Measurements from ENCODE around the gene TMSB15A. TPM values are rescaled to one million over a fixed set of nuclear protein-coding genes. Genes with fewer than 3 reads are reported as not detected.
A peak's percentile ranks its signal among the peaks of the same experiment; 100 is the strongest.
"Not testable (repeated sequence)": the region's sequence is repeated elsewhere in the genome, so short reads cannot be mapped to it uniquely, and the experiment has no call there.

Gene TMSB15A
- total RNA-seq, 4 donors from 2014 or later = 0.66 TPM; not detected in 3

- intact Hi-C loops (cut with DNase I) = no loop called here
- DNase-seq (ENCODE audit: extremely low spot score) = no peak
- Histone ChIP-seq H3K4me3 (peak overlapping the region in 2 of 4 donors; percentile 9 to 19), H3K36me3 (no peaks in the 10 kb centered on the region), H3K9me3 (no peaks in the 10 kb centered on the region), H3K27me3 (peaks cover 0 to 12% (median 0%) of the 10 kb centered on the region in 4 donors), H3K4me1 (peaks cover 0 to 3% (median 0%) of the 10 kb centered on the region in 4 donors), H3K27ac (replicated peaks in 1 of 4) (no peak overlapping the region)
- WGBS = 48% methylated on average over 25 of the region's 35 CpGs
- no peak for TF ChIP-seq POLR2A (IDR thresholded peaks at IDR 0.05; ENCODE audit: low read depth)
- TF ChIP-seq, protein P1, sequence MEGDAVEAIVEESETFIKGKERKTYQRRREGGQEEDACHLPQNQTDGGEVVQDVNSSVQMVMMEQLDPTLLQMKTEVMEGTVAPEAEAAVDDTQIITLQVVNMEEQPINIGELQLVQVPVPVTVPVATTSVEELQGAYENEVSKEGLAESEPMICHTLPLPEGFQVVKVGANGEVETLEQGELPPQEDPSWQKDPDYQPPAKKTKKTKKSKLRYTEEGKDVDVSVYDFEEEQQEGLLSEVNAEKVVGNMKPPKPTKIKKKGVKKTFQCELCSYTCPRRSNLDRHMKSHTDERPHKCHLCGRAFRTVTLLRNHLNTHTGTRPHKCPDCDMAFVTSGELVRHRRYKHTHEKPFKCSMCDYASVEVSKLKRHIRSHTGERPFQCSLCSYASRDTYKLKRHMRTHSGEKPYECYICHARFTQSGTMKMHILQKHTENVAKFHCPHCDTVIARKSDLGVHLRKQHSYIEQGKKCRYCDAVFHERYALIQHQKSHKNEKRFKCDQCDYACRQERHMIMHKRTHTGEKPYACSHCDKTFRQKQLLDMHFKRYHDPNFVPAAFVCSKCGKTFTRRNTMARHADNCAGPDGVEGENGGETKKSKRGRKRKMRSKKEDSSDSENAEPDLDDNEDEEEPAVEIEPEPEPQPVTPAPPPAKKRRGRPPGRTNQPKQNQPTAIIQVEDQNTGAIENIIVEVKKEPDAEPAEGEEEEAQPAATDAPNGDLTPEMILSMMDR (IDR thresholded peaks at IDR 0.05) = no peak
Measured at GRCh38 chrX:102546828-102547493, 30.4 kb upstream of the TMSB15A start.

DNA sequence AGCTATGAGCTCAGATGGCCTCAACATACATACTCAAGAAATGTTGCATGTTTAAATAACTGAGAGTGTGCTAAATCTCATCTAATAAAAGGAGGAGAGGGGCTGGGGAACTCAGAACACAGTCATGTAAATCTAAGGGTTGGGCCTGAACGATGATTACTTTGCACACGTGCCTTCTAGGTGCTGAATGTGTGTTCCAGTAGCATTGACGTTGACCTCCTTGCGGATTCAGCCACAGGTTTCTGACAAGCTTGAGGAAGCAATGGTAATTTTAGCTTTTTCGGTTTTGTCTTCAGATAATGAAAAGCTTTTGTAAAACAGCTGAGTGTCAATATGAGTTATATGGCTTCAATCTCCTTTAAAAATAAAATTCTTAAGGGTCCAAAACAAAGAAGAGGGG is 29.6 kb upstream of the TMSB15A start:
- H3K27ac ChIP-seq (replicated peaks in 1 of 4); DNase-seq (ENCODE audit: extremely low spot score): not testable (repeated sequence)

GRCh38 chrX:102535958-102536357 is 19.4 kb upstream of the TMSB15A start:
- intact Hi-C loops (cut with DNase I) = no loop called here
- Histone ChIP-seq H3K9me3 (peaks cover 0 to 3% (median 0%) of the 10 kb centered on the region in 4 donors), H3K27me3 (no peaks in the 10 kb centered on the region), H3K27ac (replicated peaks in 1 of 4) (no peak overlapping the region), H3K36me3 (no peaks in the 10 kb centered on the region), H3K4me1 (no peaks in the 10 kb centered on the region), H3K4me3 (no peak overlapping the region)
- 90% methylated on average over 2 of the region's 2 CpGs for WGBS
- DNase-seq (ENCODE audit: extremely low spot score) = no peak
- TF ChIP-seq POLR2AphosphoS5 (IDR thresholded peaks at IDR 0.05) (no peak), POLR2A (IDR thresholded peaks at IDR 0.05; ENCODE audit: low read depth) (no peak), EP300 (IDR thresholded peaks at IDR 0.05) (no peak)
- TF ChIP-seq, protein P1 (IDR thresholded peaks at IDR 0.05) = no peak

More for the DNA sequence above, 29.6 kb upstream of the TMSB15A start:
- H3K9me3 ChIP-seq; intact Hi-C loops (cut with DNase I); H3K4me1 ChIP-seq; H3K4me3 ChIP-seq; H3K36me3 ChIP-seq: not testable (repeated sequence)
- H3K27me3 ChIP-seq = peaks cover 0 to 12% (median 0%) of the 10 kb centered on the region in 4 donors
- 70% methylated on average over 5 of the region's 5 CpGs for WGBS

DNA sequence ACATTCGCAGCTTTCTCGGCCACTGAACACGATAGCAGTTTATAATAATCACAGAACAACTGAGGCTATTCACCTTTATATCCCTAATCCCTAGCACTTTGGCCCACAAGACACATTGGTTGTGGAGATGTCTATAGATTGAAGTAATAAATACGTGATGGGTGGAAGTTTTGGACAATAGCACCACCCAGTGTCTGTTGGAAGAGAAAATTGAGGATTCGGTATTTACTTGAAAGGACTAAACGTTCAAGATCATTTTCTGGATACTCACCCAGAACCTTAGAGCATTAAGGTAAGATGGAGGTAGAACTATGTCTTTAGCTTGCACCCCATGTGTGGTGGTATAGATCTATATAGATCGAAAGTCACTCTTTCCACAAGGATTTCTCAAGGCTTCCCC is 787 bp upstream of the TMSB15A start:
- intact Hi-C loops (cut with DNase I) = no loop called here
- Histone ChIP-seq H3K27ac (replicated peaks in 1 of 4) (peak overlapping the region in 1 of 4 donors; percentile 3), H3K9me3 (no peaks in the 10 kb centered on the region), H3K36me3 (no peaks in the 10 kb centered on the region), H3K27me3 (peaks cover 0 to 11% (median 3%) of the 10 kb centered on the region in 4 donors), H3K4me1 (peaks cover 4 to 13% (median 9%) of the 10 kb centered on the region in 4 donors), H3K4me3 (no peak overlapping the region)
- WGBS = 51% methylated on average over 7 of the region's 7 CpGs
- DNase-seq (ENCODE audit: extremely low spot score) = no peak
- TF ChIP-seq POLR2AphosphoS5 (IDR thresholded peaks at IDR 0.05) (no peak), EP300 (IDR thresholded peaks at IDR 0.05) (no peak), POLR2A (IDR thresholded peaks at IDR 0.05; ENCODE audit: low read depth) (no peak)
- TF ChIP-seq, protein P1 (IDR thresholded peaks at IDR 0.05) = no peak

- Histone ChIP-seq H3K27me3 (peaks cover 0 to 11% (median 3%) of the 10 kb centered on the region in 4 donors), H3K4me3 (no peak overlapping the region), H3K27ac (replicated peaks in 1 of 4) (no peak overlapping the region), H3K36me3 (no peaks in the 10 kb centered on the region), H3K9me3 (no peaks in the 10 kb centered on the region), H3K4me1 (peaks cover 4 to 13% (median 9%) of the 10 kb centered on the region in 4 donors)
- intact Hi-C loops (cut with DNase I) = no loop called here
- 100% methylated on average over 1 of the region's 1 CpG for WGBS
- DNase-seq (ENCODE audit: extremely low spot score) = no peak
- TF ChIP-seq POLR2A (IDR thresholded peaks at IDR 0.05; ENCODE audit: low read depth) (no peak), POLR2AphosphoS5 (IDR thresholded peaks at IDR 0.05) (no peak), EP300 (IDR thresholded peaks at IDR 0.05) (no peak)
- TF ChIP-seq, protein P1 (IDR thresholded peaks at IDR 0.05) = no peak
Measured at GRCh38 chrX:102514536-102514935, 2.0 kb downstream of the TMSB15A start.

All from esophagus muscularis mucosa (tissue), 4 donors.